ENCODE data around the gene PBRM1.

Gene PBRM1

DNA sequence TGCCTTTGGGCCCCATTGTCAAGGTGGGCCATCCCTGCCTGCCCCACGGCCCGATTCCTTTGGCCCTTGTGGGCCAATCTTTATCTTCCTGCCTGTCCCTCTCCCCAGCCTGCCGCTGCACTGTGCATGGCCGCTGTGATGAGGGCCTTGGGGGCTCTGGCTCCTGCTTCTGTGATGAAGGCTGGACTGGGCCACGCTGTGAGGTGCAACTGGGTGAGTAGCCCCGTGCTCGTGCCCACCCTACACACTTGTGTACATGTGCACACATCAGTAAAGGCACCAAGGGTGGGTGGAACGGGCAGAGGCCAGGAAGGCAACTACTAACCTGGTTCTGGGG lies 164.3 kb downstream of the PBRM1 start:
- DNase-seq (ENCODE audit: extremely low read depth, low read depth) = no peak
- TF ChIP-seq, protein P1, sequence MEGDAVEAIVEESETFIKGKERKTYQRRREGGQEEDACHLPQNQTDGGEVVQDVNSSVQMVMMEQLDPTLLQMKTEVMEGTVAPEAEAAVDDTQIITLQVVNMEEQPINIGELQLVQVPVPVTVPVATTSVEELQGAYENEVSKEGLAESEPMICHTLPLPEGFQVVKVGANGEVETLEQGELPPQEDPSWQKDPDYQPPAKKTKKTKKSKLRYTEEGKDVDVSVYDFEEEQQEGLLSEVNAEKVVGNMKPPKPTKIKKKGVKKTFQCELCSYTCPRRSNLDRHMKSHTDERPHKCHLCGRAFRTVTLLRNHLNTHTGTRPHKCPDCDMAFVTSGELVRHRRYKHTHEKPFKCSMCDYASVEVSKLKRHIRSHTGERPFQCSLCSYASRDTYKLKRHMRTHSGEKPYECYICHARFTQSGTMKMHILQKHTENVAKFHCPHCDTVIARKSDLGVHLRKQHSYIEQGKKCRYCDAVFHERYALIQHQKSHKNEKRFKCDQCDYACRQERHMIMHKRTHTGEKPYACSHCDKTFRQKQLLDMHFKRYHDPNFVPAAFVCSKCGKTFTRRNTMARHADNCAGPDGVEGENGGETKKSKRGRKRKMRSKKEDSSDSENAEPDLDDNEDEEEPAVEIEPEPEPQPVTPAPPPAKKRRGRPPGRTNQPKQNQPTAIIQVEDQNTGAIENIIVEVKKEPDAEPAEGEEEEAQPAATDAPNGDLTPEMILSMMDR (IDR thresholded peaks at IDR 0.05; ENCODE audit: low read depth, low read length) = no peak

DNA sequence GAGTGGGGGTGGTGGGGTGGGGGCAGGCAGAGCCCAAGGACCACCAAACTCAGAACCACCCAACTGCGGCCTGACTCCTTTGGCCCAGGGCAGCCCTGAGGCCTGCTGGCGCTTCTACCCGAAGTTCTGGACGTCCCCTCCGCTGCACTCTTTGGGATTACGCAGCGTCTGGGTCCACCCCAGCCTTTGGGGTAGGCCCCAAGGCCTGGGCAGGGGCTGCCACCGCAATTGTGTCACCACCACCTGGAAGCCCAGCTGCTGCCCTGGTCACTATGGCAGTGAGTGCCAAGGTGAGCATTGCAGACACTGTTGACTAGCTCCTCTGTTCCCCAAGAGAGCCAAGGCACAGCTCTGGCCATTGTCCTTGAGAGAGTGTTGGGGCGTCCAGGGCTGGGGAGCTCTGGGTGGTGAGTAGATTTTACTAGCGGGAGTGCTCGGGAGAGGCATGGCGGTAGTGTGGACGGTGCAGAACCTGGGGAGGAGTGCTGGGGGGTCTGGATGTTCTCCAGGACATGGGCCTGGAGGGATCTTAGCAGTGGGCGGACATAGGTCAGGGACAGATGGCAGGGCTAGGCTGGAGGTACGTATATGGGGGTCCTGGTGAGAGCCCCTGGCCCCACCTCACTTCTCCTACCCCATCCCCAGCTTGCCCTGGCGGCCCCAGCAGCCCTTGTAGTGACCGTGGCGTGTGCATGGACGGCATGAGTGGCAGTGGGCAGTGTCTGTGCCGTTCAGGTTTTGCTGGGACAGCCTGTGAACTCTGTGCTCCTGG lies 164.8 kb downstream of the PBRM1 start:
- no peak for DNase-seq (ENCODE audit: extremely low read depth, low read depth)
- TF ChIP-seq, protein P1 (IDR thresholded peaks at IDR 0.05; ENCODE audit: low read depth, low read length) = no peak

DNA sequence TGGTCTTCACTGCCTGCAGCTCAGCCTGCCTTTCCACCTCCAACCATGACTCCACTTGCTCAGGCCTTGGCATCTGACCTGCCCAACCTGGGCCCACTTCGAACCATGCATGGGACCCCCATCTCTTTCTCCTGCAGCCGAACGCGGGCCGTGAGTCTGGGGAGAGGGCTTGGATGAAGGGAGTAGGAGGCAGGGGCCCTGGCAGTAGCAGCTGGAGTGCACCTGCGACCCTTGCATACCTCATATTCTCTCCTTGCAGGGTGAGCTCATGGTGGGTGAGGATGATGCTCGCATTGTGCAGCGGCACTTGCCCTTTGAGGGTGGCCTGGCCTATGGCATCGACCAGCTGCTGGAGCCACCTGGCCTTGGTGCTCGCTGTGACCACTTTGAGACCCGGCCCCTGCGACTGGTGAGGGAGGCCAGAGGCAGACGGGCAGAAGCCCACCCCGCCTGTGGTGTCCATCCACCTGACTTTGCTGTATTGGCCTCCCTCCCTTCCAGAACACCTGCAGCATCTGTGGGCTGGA lies 165.5 kb downstream of the PBRM1 start:
- no peak for DNase-seq (ENCODE audit: extremely low read depth, low read depth)
- TF ChIP-seq, protein P1 (IDR thresholded peaks at IDR 0.05; ENCODE audit: low read depth, low read length) = no peak

DNA sequence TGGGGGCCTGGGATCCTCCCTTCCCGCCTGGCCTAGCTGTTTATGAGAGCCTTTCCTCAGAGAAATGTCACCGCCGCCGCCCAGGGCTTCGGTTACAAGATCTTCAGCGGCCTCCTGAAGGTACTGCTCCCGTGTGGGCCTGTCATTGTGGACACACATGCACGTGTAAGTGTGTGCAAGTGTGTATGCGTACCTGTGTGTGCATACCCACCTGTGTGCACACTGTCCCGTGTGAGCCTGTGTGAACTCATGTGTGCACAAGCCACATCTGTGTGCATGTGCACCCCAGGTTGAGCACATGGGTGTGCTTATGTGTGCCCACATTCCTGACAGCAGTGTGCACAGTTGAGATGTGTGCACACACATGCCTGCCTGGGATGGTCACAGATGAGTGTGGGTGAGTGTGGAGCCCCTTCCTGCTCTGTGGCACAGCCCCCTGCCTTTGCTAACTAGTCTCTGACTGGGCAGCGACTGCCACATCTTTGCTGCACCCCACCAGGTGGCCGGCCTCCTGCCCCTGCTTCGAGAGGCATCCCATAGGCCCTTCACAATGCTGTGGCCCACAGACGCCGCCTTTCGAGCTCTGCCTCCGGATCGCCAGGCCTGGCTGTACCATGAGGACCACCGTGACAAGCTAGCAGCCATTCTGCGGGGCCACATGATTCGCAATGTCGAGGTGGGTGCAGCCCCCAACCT lies 166.1 kb downstream of the PBRM1 start:
- DNase-seq (ENCODE audit: extremely low read depth, low read depth) = no peak
- TF ChIP-seq, protein P1 (IDR thresholded peaks at IDR 0.05; ENCODE audit: low read depth, low read length) = no peak

DNA sequence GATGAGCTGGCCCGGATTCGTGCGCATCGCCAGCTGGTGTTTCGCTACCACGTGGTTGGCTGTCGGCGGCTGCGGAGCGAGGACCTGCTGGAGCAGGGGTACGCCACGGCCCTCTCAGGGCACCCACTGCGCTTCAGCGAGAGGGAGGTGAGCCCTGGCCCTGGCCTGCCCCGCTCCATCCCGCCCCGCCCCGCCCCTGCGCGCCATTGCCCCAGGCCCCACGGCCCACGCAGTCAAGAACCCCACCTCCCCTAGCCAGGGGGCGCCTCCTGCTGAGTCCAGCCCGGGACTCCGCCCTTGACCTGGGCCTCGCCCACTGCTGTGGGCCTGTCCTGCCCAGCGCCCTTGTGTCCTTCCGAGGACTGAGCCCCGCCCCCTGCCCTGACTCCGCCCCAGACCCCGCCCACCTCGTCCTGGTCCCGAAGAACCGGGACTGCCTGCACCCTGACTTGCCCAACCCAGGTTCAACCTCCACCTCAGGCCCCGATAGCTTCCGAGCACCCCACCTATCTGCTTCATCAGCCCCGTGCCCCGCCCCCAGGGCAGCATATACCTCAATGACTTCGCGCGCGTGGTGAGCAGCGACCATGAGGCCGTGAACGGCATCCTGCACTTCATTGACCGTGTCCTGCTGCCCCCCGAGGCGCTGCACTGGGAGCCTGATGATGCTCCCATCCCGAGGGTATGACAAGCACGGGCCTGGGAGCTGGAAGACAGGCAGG lies 166.8 kb downstream of the PBRM1 start:
- TF ChIP-seq, protein P1 (IDR thresholded peaks at IDR 0.05; ENCODE audit: low read depth, low read length) = no peak
- DNase-seq (ENCODE audit: extremely low read depth, low read depth) = no peak

DNA sequence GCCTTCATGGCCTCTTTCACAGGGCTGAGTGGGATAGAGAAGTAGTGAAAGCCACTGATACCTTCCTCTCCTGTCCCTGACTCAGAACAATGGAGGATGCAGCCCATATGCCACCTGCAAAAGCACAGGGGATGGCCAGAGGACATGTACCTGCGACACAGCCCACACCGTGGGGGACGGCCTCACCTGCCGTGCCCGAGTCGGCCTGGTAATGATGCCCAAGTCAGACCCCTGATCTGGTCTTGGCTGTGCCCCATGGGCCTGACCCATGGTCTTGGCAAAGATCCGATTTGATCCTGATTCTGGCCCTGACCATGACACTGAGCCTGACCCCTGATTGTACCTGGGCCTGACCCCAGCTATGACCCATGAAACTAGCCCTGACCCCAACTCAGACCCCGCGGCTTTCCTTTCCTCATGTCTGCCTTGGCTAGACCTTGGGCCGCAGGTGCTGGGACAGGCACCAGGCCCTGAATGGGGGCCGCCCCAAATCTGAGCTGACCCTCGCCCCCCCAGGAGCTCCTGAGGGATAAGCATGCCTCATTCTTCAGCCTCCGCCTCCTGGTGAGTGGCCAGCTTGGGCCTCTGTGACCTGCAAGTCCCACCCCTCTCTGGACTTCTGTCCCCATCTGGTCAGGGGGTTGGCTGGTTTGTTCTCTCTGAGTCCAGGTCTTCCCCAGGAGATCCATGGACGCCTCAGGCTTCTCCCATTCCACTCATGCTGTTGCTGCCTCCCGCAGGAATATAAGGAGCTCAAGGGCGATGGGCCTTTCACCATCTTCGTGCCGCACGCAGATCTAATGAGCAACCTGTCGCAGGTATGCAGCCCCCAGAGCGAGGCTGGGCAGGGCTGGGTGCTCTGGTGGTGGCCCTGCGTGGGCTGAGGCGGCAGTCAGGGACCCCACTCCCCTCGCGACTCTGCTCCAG lies 167.7 kb downstream of the PBRM1 start:
- no peak for DNase-seq (ENCODE audit: extremely low read depth, low read depth)
- TF ChIP-seq, protein P1 (IDR thresholded peaks at IDR 0.05; ENCODE audit: low read depth, low read length) = no peak

All from AG09319 (cell line).